ENCODE measurements around the gene VCAM1.

- TF ChIP-seq CTCF (conservative IDR thresholded peaks at IDR 0.05; ENCODE audit: low read depth, low read length) (no peak), EZH2phosphoT487 (IDR thresholded peaks at IDR 0.05; ENCODE audit: borderline replicate concordance, low read length) (no peak), EZH2 (IDR thresholded peaks at IDR 0.05; ENCODE audit: low read length, unreplicated experiment) (no peak)
Measured at GRCh38 chr1:100785470-100786052, 66.0 kb downstream of the VCAM1 start.
